C4-2B (cell line): Measurements from ENCODE around the gene TUBA3C.

Experiments used
- CTCF ChIP-seq: fragments of 450-650 bp; conservative IDR thresholded peaks from 2 replicates; pipeline ENCODE4 v1.5.1; 2017; ENCODE audit warnings: mild to moderate bottlenecking
- ZFX ChIP-seq: fragments of 450-650 bp; IDR thresholded peaks from 2 replicates; pipeline ENCODE4 v1.6.1; 2017

GRCh38 chr13:19169496-19169895 is 12.1 kb downstream of the TUBA3C start:
- TF ChIP-seq CTCF (no peak), ZFX (no peak)
